HG02678 (cell line): ENCODE results near the gene CADM1.

ENCODE experiments used
- ATAC-seq: cut with Tn5 transposase; IDR thresholded peaks from one replicate; pipeline ENCODE4 v1.9.1; 2021; ENCODE audit warnings: mild to moderate bottlenecking, moderate library complexity; ENCODE audit not compliant: unreplicated experiment

Gene CADM1

DNA sequence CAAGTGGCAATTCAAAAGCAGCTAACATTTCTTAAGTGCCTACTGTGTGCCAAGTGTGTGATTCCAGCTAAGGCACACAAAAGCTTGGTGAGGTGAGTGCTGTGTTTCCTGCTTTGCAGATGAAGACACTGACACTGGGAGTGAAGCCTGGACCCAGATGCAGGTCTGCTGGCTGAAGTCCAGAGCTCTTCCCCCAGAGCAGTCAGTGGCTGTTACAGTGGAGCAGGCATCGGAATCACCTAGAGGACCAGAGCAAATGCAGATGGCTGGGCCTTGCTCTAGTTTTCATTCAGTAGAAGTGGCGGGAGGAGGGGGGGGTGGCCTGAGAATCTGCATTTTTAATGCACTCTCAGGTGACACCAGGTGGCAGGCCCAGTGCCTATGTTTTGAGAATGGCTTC lies 342.3 kb downstream of the CADM1 start:
- ATAC-seq = no peak

- no peak for ATAC-seq
Measured at GRCh38 chr11:115159207-115159606, 345.0 kb downstream of the CADM1 start.

- no peak for ATAC-seq
Measured at GRCh38 chr11:115158053-115158452, 346.2 kb downstream of the CADM1 start.

DNA sequence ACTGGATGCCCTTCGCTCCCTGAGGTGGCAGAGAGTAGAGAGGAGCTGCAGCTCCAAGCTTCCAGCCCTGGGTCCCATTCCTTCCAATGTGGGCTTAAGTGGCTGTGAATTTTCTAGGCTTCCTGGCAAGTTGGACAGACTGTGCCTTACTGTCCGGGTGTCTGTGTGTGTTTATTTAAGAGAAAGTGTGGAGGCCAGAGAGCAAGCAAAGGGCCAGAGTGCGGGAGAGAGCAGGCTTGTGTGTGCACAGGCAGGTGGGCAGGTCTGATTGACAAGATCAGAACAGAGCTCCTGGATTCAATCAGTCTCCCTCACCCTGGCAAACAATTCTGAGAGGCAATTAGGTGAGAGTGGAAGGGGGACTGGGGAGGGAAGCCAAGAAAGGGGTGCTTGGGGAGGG lies 347.0 kb downstream of the CADM1 start:
- no peak for ATAC-seq

GRCh38 chr11:115155978-115156377 lies 348.2 kb downstream of the CADM1 start:
- no peak for ATAC-seq

- ATAC-seq = no peak
Measured at GRCh38 chr11:115155320-115155719, 348.9 kb downstream of the CADM1 start.

GRCh38 chr11:115154355-115154736 lies 349.9 kb downstream of the CADM1 start:
- ATAC-seq = no peak

DNA sequence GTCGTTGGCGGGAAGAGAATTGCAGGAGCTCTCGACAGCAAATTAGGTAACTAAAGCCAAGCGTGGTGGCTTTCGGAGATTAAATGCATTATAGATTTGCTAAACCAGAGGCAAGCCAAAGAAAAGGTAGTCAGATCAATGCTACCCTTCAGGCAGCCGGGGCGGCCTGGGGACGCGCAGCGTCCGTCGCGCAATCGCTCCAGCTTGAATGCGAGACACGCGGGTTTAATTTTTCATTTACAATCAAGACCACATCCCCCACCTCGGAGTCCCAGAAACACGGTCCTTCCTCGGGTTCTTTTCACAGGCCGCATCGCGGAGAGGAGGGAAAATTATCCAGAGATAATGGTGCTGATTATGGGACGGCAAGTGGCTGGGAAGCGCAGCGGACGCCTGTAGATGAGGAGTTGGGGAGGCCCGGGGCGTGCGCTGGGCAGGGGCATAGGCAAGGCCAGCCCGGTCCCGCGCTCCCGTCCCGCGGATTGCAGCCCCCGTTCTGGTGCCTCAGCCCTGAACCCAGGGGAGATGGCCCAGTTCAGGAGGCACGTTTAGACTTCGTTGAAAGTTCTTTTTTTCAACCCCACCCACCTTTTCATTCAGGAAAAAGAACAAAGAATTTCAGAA lies 350.4 kb downstream of the CADM1 start:
- no peak for ATAC-seq

GRCh38 chr11:115153135-115153534 lies 351.1 kb downstream of the CADM1 start:
- no peak for ATAC-seq

GRCh38 chr11:115151010-115151409 lies 353.2 kb downstream of the CADM1 start:
- no peak for ATAC-seq

DNA sequence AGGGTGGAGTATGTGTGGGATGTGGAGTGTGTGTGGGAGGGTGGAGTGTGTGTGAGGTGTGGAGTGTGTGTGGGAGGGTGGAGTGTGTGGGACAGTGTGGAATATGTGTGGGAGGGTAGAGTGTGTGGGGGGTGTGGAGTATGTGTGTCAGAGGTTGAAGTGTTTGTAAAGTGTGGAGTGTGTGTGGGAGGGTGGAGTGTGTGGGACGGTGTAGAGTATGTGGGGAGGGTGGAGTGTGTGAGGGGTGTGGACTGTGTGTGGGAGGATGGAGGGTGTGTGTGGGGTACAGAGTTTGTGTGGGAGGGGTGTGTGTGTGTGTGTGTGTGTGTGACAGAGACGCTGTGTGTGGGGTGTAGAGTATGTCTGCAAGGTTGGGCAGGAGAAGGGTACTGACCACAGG lies 355.5 kb downstream of the CADM1 start:
- no peak for ATAC-seq

DNA sequence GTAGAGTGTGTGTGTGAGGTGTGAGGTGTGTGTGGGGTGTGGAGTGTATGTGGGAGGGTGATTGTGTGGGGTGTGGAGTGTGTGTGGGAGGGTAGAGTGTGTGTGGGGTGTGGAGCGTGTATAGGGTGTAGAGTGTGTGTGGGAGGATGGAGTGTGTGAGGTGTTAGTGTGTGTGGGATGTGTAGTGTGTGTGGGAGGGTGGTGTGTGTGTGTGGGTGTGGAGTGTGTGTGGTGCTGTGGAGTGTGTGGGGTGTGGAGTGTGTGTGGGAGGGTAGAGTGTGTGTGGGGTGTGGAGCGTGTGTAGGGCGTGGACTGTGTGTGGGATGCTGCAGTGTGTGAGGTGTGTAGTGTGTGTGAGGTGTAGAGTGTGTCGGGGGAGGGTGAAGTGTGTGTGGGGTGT lies 356.1 kb downstream of the CADM1 start:
- no peak for ATAC-seq

- no peak for ATAC-seq
Measured at GRCh38 chr11:115147243-115147807, 356.9 kb downstream of the CADM1 start.

GRCh38 chr11:115146425-115146824 lies 357.8 kb downstream of the CADM1 start:
- ATAC-seq = no peak

GRCh38 chr11:115145324-115145723 lies 358.9 kb downstream of the CADM1 start:
- ATAC-seq = no peak

- no peak for ATAC-seq
Measured at GRCh38 chr11:115144914-115145313, 359.3 kb downstream of the CADM1 start.

DNA sequence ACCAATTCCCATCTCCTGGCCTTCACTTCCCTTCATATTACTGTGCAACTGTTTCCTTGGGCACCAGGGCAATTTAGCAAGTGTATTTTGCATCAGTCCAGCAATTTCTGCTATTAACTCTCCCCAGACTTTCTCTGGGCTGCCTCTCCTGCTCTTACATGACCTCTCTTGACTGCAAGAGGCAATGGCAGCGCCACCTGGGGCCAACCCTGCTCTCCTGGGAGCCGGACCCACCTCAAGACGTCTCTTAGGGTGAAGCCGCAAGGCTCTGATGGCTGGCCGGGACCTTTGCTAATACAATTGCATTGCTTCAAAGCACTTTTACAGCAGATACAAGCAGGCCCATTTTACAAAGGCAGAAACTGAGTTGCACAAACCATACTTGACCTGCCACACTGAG lies 360.2 kb downstream of the CADM1 start:
- no peak for ATAC-seq

DNA sequence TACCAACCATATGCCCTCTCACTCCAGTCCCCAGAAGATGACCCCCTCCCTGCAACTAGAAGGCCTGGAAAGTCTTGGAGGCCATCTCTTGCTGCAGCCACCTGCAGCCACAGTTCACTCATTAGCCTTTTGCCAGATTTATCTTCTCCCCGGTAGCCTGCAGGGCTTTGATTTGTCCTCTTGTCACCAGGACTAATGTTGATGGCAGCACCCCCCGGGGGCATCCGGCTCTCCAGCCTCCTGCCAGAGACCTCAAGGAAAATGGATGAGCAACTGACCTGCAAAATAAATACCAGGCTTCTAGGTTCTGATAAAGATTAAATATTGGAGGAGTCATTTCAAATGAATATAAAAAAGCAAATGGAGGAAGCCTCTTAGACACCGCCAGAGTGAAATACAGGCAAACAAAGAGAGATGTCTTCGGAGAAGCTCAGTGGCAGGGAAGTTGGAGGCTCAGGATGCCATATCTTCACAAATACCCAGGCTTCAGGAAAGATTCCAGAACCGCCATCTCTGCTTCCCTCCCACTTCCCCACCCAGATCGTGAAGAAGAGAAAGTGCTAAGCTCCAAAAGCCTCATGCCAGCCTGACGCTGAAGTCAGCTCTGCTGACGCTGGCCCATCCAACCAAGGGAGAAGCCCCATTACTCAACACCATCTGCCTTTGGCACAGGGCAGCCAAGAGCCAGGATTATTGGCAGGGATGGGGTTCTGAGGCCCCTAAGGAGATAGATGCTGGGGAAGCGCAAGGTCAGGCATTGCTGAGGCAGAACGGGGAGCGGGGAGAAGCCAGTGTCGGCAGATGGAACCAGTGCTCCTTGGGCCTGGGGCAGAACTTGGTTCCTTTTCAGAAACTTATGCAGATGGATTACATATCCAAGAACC lies 362.7 kb downstream of the CADM1 start:
- no peak for ATAC-seq

GRCh38 chr11:115135936-115136335 lies 368.3 kb downstream of the CADM1 start:
- no peak for ATAC-seq

- ATAC-seq = no peak
Measured at GRCh38 chr11:115134926-115135325, 369.3 kb downstream of the CADM1 start.

- no peak for ATAC-seq
Measured at GRCh38 chr11:115133475-115134209, 370.6 kb downstream of the CADM1 start.
